ENCODE measurements around the gene KANSL3.

Gene KANSL3

DNA sequence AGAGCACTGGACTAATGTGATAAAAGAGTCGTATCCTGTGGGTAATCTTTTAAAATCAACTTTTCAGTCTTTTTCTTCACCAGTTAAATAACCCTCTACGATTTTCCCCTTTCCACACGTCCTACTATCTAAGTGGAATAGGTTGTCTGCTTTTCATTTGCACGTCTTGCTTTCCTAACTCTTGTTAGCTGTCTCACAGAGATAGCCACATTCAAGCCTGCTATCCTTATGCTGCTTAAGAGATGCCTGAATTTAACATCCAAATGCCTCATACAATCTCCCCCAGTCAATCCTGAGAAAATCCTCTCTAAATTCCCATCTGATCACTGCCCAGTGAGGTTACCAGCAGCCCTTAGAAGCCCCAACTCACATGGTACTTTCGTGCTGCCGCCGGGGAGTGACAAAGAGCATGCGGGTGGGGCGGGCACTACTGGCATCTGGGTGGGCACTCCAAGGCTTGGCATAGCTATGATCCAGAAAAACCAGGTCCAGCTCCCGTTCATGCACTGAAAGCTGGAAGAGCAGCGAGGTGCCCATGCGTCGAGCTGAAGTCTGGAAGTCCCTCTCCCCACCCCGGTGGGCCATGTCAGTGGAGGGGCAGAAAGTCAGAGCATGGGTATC, 1.5 kb downstream of the KANSL3 start:
- no peak for TF ChIP-seq EGR1 (IDR thresholded peaks at IDR 0.05)
- no peak for TF ChIP-seq ZBTB7A (IDR thresholded peaks at IDR 0.05; ENCODE audit: low read depth)
- TF ChIP-seq TAF1 (IDR thresholded peaks at IDR 0.05; ENCODE audit: low read depth) = no peak
- TF ChIP-seq FOXM1 (IDR thresholded peaks at IDR 0.05; ENCODE audit: borderline replicate concordance, low read depth) = no peak
- TF ChIP-seq CEBPB (IDR thresholded peaks at IDR 0.05) = no peak
- TF ChIP-seq CREB1 (IDR thresholded peaks at IDR 0.05; ENCODE audit: low read depth) = no peak
- no peak for TF ChIP-seq TCF12 (IDR thresholded peaks at IDR 0.05; ENCODE audit: low read depth)
- TF ChIP-seq NFIC (IDR thresholded peaks at IDR 0.05) = no peak
- no peak for TF ChIP-seq TEAD4 (IDR thresholded peaks at IDR 0.05)

DNA sequence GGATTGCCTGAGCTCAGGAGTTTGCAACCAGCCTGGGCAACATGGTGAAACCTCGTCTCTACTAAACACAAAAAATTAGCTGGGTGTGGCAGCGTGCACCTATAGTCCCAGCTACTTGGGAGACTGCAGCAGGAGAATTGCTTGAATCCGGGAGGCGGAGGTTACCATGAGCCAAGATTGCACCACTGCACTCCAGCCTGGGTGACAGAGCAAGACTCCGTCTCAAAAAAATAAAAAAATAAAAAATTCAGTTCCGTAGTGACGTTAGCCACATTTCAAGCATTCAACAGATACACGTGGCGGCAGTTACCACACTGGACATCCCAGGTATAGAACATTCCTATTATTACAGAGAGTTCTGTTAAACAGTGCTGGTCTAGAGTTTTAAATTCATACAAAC, 4.5 kb downstream of the KANSL3 start:
- TF ChIP-seq YY1 (IDR thresholded peaks at IDR 0.05; ENCODE audit: low read depth) = no peak
- TF ChIP-seq, protein P1, sequence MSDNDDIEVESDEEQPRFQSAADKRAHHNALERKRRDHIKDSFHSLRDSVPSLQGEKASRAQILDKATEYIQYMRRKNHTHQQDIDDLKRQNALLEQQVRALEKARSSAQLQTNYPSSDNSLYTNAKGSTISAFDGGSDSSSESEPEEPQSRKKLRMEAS (IDR thresholded peaks at IDR 0.05) = no peak
- TF ChIP-seq, protein P2, sequence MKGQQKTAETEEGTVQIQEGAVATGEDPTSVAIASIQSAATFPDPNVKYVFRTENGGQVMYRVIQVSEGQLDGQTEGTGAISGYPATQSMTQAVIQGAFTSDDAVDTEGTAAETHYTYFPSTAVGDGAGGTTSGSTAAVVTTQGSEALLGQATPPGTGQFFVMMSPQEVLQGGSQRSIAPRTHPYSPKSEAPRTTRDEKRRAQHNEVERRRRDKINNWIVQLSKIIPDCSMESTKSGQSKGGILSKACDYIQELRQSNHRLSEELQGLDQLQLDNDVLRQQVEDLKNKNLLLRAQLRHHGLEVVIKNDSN (IDR thresholded peaks at IDR 0.05) = no peak
- no peak for TF ChIP-seq FOXM1 (IDR thresholded peaks at IDR 0.05; ENCODE audit: borderline replicate concordance, low read depth)
- TF ChIP-seq RAD21 (IDR thresholded peaks at IDR 0.05; ENCODE audit: low read depth) = no peak
- no peak for TF ChIP-seq TAF1 (IDR thresholded peaks at IDR 0.05; ENCODE audit: low read depth)
- no peak for TF ChIP-seq NFIC (IDR thresholded peaks at IDR 0.05)
- TF ChIP-seq TCF12 (IDR thresholded peaks at IDR 0.05; ENCODE audit: low read depth) = no peak
- no peak for TF ChIP-seq CEBPB (IDR thresholded peaks at IDR 0.05)
- TF ChIP-seq TEAD4 (IDR thresholded peaks at IDR 0.05) = no peak
- TF ChIP-seq EGR1 (IDR thresholded peaks at IDR 0.05) = no peak
- TF ChIP-seq, protein P3, sequence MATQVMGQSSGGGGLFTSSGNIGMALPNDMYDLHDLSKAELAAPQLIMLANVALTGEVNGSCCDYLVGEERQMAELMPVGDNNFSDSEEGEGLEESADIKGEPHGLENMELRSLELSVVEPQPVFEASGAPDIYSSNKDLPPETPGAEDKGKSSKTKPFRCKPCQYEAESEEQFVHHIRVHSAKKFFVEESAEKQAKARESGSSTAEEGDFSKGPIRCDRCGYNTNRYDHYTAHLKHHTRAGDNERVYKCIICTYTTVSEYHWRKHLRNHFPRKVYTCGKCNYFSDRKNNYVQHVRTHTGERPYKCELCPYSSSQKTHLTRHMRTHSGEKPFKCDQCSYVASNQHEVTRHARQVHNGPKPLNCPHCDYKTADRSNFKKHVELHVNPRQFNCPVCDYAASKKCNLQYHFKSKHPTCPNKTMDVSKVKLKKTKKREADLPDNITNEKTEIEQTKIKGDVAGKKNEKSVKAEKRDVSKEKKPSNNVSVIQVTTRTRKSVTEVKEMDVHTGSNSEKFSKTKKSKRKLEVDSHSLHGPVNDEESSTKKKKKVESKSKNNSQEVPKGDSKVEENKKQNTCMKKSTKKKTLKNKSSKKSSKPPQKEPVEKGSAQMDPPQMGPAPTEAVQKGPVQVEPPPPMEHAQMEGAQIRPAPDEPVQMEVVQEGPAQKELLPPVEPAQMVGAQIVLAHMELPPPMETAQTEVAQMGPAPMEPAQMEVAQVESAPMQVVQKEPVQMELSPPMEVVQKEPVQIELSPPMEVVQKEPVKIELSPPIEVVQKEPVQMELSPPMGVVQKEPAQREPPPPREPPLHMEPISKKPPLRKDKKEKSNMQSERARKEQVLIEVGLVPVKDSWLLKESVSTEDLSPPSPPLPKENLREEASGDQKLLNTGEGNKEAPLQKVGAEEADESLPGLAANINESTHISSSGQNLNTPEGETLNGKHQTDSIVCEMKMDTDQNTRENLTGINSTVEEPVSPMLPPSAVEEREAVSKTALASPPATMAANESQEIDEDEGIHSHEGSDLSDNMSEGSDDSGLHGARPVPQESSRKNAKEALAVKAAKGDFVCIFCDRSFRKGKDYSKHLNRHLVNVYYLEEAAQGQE (IDR thresholded peaks at IDR 0.05; ENCODE audit: low read depth) = no peak
- no peak for TF ChIP-seq EP300 (IDR thresholded peaks at IDR 0.05; ENCODE audit: borderline replicate concordance)

DNA sequence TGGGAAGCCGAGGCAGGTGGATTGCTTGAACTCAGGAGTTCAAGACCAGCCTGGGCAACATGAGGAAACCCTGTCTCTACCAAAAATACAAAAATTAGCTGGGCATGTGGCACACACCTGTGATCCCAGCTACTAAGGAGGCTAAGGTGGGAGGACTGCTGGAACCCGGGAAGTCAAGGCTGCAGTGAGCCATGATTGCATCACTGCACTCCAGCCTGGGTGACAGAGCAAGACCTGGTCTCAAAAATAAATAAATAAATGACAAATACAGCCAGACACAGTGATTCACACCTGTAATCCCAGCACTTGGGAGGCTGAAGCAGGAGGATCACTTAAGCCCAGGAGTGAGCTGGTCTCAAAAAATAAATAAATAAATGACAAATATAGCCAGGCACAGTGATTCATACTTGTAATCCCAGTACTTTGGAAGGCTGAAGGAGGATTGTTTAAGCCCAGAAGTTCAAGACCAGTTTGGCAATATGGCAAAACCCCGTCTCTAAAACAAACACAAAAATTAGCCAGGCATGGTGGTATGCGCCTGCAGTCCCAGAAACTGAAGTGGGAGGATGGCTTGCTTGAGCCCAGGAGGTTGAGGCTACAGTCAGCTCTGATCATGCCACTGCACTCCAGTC, 6.2 kb downstream of the KANSL3 start:
- TF ChIP-seq CEBPB (IDR thresholded peaks at IDR 0.05) = no peak
- no peak for TF ChIP-seq EGR1 (IDR thresholded peaks at IDR 0.05)
- TF ChIP-seq CREB1 (IDR thresholded peaks at IDR 0.05; ENCODE audit: low read depth) = no peak

DNA sequence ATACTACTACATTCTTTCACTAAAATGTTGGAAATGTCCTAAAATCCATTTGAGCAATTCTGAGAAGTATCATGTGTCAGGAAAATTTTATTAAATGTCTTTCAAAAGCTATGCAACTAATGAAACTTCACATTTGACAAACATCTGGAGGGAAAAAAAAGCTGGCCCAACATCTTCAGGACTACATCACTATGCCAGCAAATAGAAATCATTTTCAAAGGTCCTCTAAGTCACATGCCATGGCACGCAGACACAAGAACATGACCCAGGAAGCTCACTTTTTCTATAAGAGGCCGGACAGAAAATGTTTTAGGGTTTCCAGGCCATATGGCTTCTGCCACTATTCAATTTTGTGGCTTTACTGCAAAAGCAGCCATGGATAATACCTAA, 11.6 kb downstream of the KANSL3 start:
- TF ChIP-seq, protein P3 (IDR thresholded peaks at IDR 0.05; ENCODE audit: low read depth) = no peak
- TF ChIP-seq YY1 (IDR thresholded peaks at IDR 0.05; ENCODE audit: low read depth) (no peak), EGR1 (IDR thresholded peaks at IDR 0.05) (no peak), CEBPB (IDR thresholded peaks at IDR 0.05) (no peak), EP300 (IDR thresholded peaks at IDR 0.05; ENCODE audit: borderline replicate concordance) (no peak), TAF1 (IDR thresholded peaks at IDR 0.05; ENCODE audit: low read depth) (no peak), TCF12 (IDR thresholded peaks at IDR 0.05; ENCODE audit: low read depth) (no peak), RAD21 (IDR thresholded peaks at IDR 0.05; ENCODE audit: low read depth) (no peak), CREB1 (IDR thresholded peaks at IDR 0.05; ENCODE audit: low read depth) (no peak), NFIC (IDR thresholded peaks at IDR 0.05) (no peak)
- TF ChIP-seq, protein P1 (IDR thresholded peaks at IDR 0.05) = no peak

DNA sequence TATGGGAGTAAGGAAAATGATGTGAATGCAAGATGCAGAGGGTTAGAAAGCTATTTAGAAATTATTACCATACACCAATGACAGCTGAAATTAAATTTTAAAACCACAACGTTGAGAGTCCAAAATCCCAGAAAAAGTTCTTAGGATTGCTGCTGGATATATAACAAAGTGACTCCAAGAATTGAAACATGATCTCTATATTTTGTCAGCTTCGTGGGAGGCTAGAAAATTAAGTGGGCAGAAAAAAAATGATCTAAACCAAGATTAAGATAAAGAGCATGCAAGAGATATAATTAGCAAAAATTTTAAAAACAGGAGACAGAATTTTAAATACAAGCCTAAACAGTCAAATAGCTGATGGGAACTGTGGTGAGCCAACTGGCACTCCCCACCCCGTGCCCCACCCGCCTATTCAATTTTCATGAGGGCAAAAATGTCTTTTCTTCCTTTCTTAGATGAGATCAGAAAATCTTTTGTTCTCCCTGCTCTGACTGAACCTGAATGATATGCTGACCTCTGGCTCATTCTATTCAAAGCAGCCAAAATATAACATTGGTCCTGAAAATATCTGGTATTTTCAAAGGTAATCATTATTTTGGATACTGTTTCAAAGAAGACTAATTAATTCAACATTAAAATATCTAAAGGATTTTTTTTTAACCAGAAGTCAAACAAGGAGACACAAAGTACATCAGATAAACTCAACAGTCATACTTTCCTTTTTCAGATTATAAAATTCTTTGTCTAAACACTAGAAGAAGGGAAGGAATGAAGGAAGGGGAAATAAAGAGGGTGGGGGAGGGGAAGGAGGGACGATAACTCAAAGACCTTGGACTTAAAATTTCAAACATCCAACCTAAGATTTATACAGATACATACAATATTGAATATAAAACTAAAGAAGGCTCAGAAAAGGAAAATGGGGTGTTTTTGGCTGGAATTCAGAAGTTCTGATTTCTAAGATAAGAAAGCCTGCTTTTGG, 12.2 kb downstream of the KANSL3 start:
- TF ChIP-seq TAF1 (IDR thresholded peaks at IDR 0.05; ENCODE audit: low read depth) (no peak), EP300 (IDR thresholded peaks at IDR 0.05; ENCODE audit: borderline replicate concordance) (no peak), TCF12 (IDR thresholded peaks at IDR 0.05; ENCODE audit: low read depth) (no peak), RAD21 (IDR thresholded peaks at IDR 0.05; ENCODE audit: low read depth) (no peak), CEBPB (IDR thresholded peaks at IDR 0.05) (no peak), FOXM1 (IDR thresholded peaks at IDR 0.05; ENCODE audit: borderline replicate concordance, low read depth) (no peak), TEAD4 (IDR thresholded peaks at IDR 0.05) (no peak), ZBTB7A (IDR thresholded peaks at IDR 0.05; ENCODE audit: low read depth) (no peak), YY1 (IDR thresholded peaks at IDR 0.05; ENCODE audit: low read depth) (no peak), EGR1 (IDR thresholded peaks at IDR 0.05) (no peak), NFIC (IDR thresholded peaks at IDR 0.05) (no peak), CREB1 (IDR thresholded peaks at IDR 0.05; ENCODE audit: low read depth) (no peak)
- TF ChIP-seq, protein P1 (IDR thresholded peaks at IDR 0.05) = no peak
- TF ChIP-seq, protein P3 (IDR thresholded peaks at IDR 0.05; ENCODE audit: low read depth) = no peak
- TF ChIP-seq, protein P2 (IDR thresholded peaks at IDR 0.05) = no peak
